HG03520 (cell line): Measurements from ENCODE around the gene KCNC2.

Source experiments
- ATAC-seq: cut with Tn5 transposase; IDR thresholded peaks from one replicate; pipeline ENCODE4 v1.9.1; 2021; ENCODE audit warnings: mild to moderate bottlenecking, moderate library complexity; ENCODE audit not compliant: unreplicated experiment

The KCNC2 gene

DNA sequence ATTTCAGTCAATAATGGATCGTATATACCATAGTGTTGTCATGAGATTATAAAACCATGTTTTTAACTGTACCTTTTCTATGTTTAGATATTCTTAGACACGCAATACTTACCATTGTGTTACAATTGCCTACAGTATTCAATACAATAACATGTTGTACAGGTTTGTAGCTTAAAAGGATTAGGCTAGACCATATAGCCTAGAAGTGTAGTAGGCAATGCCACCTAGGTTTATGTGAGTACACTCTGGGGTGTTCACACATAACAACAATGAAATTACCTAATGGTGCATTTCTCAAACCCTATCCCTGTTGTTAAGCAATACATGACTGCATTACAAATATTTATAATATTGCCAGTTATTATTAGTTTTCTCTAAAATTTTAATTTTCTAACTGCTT, 144.2 kb downstream of the KCNC2 start:
- ATAC-seq: no peak

DNA sequence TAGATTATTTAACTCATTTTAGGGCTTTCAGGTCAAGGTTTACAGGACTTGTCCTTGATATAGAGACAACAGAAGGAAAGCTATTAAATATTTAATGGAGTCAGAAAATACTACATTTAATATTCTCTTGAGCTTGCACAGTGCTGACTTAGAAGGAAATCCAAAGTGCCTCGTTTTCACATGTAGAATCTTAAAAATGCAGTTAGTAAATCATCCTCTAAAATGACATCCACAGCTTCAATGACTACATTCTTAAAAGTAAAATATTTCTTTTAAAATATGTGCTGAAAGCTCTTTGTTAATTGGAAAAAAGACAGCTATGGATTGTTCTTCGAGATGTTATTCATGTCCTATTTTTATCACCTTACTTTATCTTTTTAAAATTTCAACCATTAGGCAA, 146.9 kb downstream of the KCNC2 start:
- no peak for ATAC-seq

DNA sequence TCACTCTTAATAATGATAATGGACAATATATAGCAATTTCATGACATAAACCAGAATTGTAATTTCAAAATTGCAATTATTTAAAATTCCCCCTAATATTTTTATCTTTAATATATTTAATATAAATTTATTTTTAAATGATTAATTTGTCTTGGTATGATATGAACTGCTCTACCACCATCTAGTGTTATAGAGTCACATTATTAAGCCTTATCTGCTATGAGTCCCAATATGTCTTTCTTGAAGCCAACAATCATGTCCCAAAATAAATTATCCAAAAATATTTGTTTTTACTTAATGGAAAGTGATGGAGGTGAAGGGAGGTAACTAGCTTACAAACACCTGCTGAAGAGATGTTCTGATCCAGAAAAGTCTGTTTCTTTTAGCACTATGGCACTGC, 151.4 kb downstream of the KCNC2 start:
- ATAC-seq: no peak

DNA sequence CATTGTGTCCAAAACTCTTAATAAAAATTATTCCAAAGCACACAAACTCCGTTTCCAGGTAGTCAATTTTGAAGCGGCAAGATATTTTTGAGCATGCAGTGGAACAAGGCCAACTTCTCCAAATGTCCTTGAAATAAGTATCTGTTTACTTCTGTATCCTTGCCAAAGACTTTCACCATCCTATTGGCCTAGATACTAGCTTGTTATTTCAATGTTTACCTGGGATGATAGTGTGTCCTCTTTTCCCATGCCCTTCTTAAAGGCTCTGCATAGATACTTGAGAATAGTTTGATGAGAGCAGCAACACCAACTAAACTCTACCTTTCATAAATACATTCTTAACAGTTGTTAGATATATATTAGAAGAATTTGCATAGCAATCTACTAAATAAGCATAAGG, 160.9 kb downstream of the KCNC2 start:
- no peak for ATAC-seq

DNA sequence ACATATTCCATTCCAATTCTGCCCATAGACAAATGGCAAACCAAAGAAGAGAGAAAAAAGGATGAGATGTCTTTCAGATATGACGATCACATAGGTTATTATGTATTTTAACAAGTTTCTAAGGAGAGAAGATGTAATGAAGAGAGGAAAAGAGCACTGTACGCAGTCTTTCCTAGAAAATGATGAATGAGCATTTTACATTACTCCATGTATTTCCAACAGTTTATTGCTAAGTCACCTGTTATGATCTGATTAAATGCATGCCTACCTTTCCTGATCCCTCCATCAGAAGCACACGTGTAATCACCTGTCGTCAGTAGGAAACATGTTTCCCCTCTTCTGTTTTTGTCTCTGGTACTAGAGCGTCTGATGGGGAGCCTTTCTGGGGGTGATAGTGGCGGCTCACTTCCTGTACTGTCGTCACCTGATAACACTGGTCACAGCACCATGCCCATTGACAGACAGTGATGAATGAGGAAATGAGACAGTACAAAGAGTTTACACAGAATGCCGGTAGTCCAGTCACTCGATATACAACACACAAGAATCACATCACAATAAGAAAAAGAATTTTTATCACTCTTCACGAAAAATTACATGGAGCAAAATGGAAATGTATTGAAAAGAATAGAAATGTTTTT, 161.6 kb downstream of the KCNC2 start:
- no peak for ATAC-seq

DNA sequence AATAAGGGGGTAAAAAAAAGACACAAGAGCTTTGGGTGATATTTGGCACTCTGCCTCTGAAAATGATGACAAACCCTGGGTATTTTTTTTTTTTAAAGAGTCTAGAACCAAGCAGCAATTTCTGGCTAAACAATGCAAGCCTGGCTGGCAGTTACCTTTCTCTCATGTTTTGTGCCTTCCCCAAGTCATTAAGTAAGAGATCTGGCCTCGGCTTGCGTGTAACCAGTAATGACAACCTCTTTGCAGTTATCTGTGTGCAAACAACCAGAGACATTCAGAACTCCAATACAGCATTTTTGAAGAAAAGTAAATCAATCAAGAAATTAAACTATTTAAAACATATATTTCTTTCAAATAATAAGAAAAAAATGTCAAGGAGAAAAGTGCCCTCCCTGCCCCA, 167.5 kb downstream of the KCNC2 start:
- ATAC-seq: no peak

DNA sequence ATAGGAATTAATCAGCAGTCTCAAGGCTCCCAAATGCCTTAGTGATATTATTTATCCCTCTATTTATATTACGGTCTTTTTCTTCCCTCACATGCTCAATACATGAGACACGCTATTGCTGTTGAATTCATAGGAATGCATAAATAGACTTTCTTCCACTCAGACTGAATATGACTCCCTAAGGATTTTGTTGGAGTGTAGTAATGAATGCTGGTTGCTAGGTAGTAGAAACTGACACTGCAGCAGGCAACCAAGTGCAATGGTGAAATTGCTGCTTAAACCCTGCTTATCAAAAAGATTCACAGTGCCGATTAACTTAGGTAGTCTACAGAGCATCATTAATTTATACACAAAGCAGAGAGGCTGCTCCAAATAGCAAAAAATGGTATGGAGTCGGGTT, 168.2 kb downstream of the KCNC2 start:
- no peak for ATAC-seq

DNA sequence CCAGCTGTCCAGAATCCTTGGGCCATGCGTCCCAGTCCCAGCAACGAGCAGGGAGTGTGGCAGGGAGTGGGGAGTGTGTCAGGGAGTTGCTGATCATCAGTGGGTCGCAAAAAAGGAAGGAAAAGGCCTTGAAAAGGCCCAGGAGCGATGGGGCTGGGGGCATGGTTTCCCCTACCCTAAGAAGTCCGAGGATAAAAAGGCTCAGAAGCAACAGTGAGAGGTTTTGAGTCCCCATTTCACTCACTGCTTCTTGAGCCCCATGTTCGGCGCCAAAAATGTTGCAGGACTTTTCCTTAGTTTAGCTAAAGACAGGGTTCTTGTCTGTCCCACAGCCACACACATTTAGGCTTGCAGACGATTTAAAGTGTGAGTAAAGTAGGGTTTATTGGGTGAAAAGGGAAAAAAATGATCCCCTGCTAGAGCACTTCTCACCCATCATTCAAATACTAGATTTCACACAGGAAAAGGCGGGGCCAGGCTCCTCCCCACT, 189.5 kb downstream of the KCNC2 start:
- no peak for ATAC-seq

DNA sequence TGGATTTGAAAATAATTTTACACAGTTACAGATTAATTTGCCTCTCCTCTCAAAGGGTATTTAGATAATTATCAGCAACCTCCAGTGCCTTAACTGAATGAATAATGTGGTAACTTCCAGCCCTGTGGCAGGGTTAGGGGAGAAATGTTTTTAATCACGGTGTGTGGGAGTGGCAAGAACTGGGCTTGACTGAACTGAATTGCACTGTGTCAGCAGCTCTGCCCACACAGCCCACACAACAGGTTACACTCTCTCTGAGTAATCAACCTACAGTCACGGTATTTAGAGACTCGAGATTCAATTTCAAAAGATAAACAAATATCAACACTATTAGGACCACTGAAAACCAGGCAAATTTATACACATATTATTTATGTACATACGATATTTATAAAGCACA, 198.5 kb downstream of the KCNC2 start:
- no peak for ATAC-seq

DNA sequence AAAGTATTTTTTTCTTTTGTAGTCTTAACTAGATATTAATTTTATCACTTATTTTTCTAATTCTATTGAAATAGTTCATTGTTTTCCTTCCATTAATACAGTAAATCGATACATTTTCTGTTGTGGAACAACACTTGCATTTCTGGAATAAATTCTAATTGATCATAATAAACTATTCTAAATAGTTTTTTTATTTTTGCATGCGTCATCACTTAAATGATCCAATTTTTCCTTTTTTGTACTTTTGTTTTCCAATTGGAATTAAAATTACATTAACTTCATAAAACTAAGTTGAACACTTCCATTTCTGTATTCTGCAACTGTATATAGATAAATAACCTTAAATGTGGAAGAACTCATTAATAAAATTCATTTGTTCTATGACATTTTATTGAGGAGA, 202.5 kb downstream of the KCNC2 start:
- no peak for ATAC-seq

DNA sequence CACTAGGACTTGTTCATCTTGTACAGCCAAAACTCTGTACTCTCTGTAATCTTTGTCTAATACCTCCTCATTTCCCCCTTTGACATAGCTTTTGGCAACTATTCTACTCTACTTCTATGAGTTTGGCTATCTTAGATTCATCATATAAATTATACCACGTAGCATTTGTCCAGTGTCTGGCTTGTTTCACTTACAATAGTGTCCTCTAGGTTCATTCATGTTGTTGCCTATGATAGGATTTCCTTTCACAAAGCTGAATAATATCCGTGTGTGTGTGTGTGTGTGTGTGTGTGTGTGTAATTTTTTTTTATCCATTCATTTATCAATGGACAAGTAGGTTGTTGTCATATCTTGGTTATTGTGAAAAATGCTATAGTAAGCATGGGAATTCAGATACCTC, 209.5 kb downstream of the KCNC2 start:
- no peak for ATAC-seq

DNA sequence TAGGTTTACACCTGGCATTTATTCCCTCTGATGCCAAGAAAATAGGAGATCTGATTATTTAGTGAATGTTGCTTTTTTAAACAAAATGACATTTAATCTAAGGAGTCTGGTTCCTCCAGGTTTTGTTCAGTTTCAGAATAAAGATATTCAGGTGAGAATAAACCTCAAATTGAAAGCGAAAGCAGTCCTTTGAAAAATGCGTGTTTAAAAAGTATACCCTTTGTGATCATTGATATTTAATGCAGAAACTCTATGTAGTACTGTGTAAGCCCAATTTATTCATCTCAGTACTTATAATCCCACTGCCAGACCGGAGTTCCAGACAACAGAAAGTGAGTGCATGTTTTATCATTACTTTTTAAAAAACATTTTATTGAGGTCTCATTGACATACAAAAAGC, 210.2 kb downstream of the KCNC2 start:
- no peak for ATAC-seq
